HG03378 (cell line): ENCODE measurements around the gene CUL2.
A peak's percentile ranks its signal among the peaks of the same experiment; 100 is the strongest.

Experiments
- ATAC-seq: cut with Tn5 transposase; IDR thresholded peaks from one replicate; pipeline ENCODE4 v1.9.1; 2021; ENCODE audit warnings: mild to moderate bottlenecking, moderate library complexity; ENCODE audit not compliant: unreplicated experiment

The CUL2 gene

DNA sequence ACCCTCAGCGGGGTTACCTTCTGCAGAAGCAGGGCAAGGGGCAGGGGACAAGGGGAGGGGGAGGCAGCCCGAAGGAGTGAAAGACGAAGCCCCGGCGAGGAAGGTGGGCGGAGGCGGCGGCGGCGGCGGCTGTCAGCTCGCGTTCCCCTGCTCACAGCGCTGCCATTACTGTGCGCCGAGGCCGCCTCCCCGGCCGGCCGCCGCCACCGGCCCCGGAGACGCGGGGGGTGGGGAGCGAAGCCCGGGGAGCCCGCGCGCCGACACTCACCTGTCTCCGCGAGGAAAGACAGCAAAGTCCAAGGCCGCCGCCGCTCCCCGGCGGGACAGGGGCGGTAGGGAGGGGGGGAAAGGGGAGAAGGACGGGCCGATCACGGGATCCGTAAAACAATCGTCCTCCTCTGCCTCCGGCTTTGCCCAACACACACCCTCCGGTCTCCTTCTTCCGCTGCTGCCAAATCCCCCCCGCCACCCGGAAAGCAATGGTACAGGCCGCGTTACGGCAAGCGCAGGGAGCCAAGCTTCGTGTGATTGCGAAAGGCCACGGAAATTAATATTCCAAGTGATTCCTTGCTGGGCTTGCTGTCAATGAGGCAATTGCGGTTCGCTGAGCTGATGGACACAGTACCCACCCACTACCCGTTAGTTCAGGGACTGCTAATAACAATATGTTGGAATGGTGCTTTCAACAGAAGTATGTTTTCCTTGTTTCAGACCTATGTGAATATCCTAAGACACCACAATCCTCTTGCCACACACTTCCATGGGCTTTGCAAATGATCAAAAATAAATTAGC is at the start of gene CUL2:
CUL2 (minus strand) TSS at position 180 of the 793 bp plus-strand sequence. CDS start 19,024 bp downstream, outside the sequence.
- ATAC-seq, result peak; percentile 75

GRCh38 chr10:35136263-35136815 is 46.2 kb upstream of the CUL2 start:
- ATAC-seq, result peak; percentile 65

GRCh38 chr10:35135861-35136260 is 45.7 kb upstream of the CUL2 start:
- ATAC-seq, result no peak

- no peak for ATAC-seq
These were observed 43.4 kb upstream of the CUL2 start for GRCh38 chr10:35133586-35133985.

- ATAC-seq, result no peak
These were observed 42.6 kb upstream of the CUL2 start for GRCh38 chr10:35132727-35133126.

DNA sequence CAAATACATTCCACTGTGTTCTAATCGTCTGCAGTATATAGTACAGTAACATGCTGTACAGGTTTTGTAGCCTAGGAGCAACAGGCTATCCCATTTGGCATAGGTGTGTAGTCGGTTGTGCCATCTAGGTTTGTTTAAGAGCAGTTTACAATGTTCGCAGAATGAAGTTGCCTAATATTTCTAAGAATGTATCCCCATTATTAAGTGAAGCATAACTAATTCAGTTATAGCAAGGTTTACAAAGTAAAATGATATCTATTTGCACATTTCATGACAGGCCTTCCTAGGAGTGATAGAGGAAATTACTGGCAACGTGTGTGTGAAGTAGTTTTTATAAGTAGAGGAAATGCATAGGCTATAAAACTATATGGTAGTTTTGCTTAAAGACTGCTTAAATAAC is 40.5 kb upstream of the CUL2 start:
- ATAC-seq, result no peak

DNA sequence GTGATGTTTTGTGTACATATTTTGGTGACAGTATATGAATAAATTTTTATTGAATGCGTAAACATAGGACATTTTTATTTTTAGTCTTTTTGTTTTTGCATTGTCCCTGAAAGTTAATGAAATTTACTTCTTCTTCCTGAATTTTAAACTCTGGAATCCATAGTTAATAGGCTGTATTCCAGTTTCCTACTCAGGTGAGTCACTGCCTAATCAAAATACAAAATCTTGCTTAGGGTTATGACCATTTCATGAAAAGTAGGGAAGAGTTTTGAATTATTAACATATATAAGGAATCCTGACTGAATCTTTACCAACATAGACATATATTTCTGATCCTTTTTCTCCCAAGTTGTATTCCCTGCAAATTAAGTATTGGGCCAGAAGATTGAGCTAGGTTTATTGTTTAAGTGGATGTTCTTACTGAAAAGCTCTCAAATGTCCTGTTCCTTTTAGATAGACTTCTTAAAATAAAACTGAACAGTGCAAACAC is 39.1 kb upstream of the CUL2 start:
- ATAC-seq, result no peak

GRCh38 chr10:35127289-35127891 is 37.2 kb upstream of the CUL2 start:
- no peak for ATAC-seq

DNA sequence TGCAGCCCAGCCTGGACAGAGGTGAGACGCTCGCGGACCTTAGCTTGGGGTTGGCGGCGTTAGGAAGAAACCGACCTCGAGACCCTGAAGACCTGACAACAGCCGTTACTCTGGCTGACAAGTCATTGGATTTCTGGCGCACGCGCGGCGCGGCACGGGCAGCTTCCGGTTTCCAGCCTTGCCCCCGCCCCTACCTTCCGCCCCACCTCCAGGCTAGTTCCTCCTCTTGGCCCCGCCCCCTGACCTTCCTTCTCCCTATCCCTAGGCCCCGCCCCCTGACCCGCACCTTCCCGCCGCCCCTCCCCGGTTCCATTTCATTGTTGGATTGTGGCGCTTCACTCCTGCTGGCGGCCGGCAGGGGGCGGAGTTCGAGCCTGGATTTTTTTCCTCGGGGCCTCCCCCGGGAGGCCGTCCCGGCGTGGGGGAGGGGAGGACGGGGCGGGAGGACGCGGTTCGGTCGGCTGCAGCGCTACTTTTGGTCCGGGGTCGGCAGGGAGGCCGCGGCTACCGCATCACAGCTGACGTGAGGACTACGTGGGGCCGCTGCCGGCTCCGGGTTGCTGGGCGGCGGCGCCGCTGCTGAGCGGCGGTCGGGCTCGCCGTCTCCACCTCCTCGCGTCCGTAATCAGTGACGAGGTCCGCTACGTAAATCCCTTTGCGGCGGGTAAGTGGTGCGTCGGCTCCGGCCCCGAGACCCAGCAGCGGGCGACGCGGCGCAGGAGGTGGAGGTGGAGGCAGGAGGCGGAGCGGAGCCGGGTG is 36.6 kb upstream of the CUL2 start, which contains the start of gene CREM:
CREM (plus strand) TSS at position 317 of the 759 bp plus-strand sequence. CDS start 10,990 bp downstream, outside the sequence.
- peak; percentile 73 for ATAC-seq

GRCh38 chr10:35126062-35126529 is 36.0 kb upstream of the CUL2 start:
- no peak for ATAC-seq

GRCh38 chr10:35124540-35124939 is 34.4 kb upstream of the CUL2 start:
- no peak for ATAC-seq

DNA sequence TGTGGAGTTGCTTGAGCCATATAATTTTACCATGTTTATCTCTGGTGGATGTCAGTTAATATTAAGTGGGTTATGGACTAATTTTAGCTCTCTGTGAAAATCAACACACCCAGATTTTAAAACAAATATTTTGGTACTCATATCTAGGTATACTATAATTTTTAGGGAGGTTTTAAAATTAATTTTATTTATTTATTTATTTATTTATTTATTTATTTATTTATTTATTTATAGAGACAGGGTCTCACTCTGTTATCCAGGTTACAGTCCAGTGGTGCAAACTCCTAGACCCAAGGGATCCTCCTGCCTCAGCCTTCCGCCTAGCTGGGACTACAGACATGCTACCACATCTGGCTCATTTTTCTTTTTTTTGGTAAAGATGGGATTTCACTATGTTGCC is 29.2 kb upstream of the CUL2 start:
- ATAC-seq, result no peak

- no peak for ATAC-seq
These were observed 22.4 kb upstream of the CUL2 start for GRCh38 chr10:35112571-35112970.

- no peak for ATAC-seq
These were observed 13.7 kb upstream of the CUL2 start for GRCh38 chr10:35103882-35104281.

- ATAC-seq, result no peak
These were observed 7.4 kb upstream of the CUL2 start for GRCh38 chr10:35097510-35097909.

DNA sequence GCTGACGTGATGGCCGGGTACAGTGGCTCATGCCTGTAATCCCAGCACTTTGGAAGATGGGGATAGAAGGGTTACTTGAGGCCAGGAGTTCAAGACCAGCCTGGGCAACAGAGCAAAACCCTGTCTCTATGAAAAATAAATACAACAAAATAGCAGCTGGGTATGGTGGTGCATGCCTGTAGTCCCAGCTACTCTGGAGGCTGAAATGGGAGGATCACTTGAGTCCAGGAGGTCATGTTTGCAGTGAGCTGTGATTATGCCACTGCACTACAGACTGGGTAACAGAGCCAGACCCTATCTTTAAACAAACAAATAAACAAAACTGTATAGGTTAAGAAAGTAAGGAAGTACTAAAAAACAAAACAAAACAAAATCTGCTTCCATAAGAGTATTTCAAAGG is 6.2 kb upstream of the CUL2 start:
- no peak for ATAC-seq

DNA sequence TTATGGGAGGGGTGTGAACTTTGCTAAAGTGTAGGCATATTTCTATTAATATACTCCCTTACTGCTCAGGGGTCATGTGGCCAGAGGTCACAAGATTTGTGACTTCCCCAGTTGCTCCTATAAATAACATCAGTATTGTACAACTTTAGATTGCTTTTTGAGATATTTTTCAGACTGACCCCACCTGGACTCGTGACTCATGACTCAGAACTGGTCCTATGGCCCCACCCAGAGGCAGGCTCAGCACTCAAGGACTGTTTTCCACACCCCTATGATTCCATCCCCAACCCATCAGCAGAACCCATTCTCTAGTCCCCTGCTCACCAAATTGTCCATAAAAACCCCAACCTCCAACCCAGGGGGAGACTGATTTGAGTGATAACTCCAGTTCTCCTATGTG is 2.7 kb upstream of the CUL2 start:
- ATAC-seq, result no peak

GRCh38 chr10:35091994-35092790 is 2.1 kb upstream of the CUL2 start:
- no peak for ATAC-seq

DNA sequence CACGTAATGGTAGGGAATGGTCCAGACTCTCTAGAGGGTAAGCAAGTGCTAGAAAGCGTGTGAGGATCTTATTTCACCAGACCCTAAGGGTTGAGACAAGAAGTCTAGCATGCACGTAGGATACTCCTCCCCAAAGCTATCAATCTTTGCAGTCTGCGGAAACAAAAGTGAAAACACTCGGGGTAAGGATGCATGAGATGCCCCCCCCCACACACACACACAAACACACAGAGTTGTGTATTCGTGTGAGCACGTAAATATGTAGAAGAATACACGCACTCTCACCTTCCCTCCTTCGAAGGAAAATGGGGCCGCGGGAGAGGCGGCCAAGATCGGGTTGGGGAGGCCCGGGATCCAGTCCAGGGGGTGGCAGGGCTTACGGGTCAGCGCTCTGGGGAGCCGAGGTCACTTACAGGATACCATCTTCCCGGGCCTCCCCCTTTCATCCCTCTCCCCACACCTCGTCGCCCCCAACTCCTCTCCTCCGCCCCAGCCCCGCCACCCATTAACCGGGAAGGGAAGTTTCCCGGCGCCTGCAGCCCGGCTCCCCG is 455 bp downstream of the CUL2 start:
- ATAC-seq, result no peak

GRCh38 chr10:35083242-35083641 is 6.9 kb downstream of the CUL2 start:
- no peak for ATAC-seq
